Stimulated activated CD4-positive, alpha-beta T cell treated with anti-CD3 and anti-CD28 coated beads, Interleukin-1b, Interleukin-23, amount 100 ng/mL, for 1 hour (primary cell): ENCODE data around the gene BEAN1.

Source experiments
- DNase-seq, 2 donors: peaks; one replicate each; pipeline ENCODE4 v3.0.0-alpha.2; 2020; ENCODE audit warnings: low read depth in 2 of 2

The BEAN1 gene, protein sequence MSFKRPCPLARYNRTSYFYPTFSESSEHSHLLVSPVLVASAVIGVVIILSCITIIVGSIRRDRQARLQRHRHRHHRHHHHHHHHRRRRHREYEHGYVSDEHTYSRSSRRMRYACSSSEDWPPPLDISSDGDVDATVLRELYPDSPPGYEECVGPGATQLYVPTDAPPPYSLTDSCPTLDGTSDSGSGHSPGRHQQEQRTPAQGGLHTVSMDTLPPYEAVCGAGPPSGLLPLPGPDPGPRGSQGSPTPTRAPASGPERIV

DNA sequence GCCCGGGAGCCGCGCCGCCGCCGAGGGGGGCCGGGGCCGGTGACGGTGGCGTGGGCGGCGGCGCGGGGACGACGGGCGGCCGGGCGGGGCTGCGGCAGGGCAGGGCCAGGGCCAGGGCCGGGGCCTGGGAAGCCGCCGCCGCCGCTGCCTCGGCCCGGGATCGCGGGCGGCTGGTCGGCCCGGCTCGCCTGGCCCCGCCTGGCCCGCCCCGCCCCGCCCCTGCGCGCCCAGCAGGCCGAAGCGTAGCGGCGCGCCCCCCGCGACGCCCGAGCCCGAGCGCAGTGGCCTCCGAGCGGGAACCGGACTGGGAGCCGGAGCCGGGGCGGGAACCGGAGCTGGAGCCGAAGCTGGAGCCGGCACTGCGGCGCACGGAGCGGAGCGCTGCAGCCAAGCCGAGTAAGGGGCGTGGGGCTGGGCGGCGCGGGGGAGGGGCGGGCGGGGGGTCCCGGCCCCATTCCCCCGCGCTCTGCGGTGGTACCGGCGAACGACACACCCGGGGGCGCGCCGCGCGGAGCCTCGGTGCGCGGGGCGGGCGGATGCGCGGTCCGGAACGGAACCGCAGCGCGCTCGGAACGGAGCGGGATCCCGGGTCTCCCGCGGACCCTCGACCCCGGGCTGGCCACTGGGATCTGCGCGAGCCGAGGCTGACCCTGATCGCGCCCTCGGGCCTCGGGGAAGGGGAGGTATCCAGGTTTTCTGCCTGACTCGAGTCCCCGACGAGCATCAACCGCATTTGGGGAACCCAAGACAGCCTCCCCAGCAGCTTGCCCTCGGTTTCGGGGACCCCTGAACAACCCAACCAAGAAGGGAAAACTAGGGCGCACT is at the start of gene BEAN1:
BEAN1 (plus strand) TSS at position 260 of the 825 bp plus-strand sequence. CDS start 10,382 bp downstream, outside the sequence.
- DNase-seq, result no peak

DNA sequence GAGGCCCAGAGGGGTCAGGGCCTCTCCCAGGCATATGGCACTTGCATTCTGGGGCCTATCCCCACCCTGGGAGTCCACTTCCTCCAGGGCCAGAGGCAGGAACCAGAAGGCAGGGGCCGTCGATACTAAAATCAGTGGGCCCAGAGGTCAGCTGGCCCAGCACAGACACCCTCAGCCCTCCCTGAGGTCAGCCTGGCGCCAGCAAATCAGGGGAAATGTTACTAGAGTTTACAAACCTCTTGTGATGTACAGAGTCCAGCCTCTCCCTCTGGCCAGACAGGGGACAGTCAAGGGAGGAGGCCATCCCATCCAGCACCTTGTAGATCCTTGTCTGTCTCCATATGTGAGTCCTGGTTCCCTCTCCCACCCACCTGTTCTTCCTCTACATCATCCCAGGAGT is 49.8 kb upstream of the BEAN1 start:
- DNase-seq, result no peak

DNA sequence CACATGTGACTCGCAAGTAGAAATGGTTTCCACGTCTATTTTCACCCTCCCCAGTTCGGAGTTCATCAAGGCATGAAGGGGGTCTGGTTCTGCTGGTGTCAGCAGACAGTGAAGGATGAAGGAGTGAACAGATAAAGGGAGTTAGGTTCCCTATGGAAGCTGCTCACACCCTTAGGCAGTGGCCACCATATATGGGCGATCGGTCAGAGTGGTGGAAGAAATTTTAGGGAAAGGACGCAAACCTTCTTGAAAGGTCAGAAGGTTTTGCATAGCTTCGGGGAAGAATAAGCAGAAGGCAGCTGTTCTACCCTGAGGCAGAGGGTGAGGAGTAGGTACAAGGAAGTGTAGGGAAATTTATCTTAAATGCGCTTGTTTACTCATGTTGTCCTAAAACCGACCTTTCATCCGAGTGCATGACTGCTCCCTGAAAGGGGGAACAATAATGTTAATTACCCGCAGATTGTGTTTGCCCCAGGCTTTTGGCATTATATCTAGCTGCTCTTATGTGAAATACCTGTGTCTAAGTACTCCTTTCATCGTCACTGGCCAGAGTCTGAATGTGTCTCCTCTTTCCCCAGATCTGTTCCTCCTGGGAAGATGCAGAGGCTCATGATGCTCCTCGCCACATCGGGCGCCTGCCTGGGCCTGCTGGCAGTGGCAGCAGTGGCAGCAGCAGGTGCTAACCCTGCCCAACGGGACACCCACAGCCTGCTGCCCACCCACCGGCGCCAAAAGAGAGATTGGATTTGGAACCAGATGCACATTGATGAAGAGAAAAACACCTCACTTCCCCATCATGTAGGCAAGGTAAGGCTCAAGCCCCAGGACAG is 48.1 kb upstream of the BEAN1 start:
- no peak for DNase-seq

DNA sequence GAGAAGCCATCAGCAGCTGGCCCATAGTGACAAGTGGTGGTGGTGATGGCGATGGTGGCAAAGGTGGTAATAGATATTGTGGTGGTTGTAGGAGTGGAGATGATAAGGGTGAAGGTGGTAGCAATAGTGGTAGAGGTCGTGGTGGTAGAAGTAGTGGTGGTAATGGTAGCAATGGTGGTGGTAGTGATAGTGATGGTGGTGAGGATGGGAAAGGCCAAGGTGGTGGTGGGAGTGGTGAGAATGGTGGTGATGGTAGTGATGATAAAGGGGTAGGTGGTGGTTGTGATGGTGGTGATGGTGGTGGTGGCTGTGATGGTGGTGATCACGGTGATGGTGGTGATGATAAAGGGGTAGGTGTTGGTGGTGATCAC is 47.5 kb upstream of the BEAN1 start:
- no peak for DNase-seq

DNA sequence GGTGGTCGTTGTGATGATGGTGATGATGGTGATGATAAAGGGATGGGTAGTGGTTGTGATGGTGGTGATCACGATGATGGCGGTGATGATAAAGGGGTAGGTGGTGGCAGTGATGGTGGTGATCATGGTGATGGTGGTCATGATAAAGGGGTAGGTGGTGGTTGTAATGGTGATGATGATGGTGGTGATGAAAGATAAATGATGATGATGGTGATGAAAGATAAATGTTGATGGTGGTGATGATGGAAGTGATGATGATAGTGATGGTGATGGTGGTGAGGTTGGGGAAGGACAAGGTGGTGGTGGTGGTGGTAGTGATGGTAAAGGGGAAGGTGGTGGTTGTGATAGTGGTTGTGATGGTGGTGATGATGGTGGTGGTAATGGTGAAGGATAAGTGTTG is 46.7 kb upstream of the BEAN1 start:
- no peak for DNase-seq

- no peak for DNase-seq
Measured at GRCh38 chr16:66381585-66382170, 45.4 kb upstream of the BEAN1 start.

DNA sequence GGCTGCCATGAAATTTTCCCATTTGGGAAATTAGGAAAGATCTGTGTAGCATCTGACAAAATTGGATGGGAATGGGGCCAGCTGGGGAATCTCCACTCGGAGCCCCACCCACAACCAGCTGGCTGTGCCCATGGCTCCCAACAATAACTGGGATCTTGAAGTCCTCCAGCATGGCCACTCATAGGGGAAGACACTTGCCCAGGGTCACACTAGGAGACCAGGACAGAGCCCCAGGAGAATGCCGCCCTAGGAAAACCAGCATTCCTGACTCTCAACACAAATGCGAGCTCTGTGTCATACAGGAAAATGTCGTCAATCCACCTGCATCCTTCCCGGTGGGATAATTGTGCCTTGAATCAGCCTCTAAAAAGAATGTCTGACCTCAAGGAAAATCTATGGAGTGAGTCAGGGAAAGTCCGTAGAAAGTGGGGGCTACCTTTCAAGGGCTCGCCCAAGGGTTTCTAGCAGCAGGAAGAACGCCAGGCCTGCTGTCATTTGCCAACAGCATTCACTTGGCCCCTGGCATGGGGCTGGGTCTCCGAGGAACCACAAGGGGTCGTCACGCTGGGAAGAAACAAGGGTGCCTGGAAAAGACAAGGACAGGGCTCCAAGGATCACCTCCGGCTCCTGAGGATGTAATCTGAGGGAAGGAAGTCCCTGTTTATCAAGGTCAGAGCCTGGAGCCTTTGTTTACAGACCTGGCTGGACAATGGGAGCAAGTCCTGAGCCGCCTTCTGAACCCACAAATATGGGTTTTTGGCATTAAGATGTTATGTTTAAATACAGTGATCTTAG is 44.7 kb upstream of the BEAN1 start:
- DNase-seq, result no peak

GRCh38 chr16:66382966-66383299 is 44.2 kb upstream of the BEAN1 start:
- no peak for DNase-seq

DNA sequence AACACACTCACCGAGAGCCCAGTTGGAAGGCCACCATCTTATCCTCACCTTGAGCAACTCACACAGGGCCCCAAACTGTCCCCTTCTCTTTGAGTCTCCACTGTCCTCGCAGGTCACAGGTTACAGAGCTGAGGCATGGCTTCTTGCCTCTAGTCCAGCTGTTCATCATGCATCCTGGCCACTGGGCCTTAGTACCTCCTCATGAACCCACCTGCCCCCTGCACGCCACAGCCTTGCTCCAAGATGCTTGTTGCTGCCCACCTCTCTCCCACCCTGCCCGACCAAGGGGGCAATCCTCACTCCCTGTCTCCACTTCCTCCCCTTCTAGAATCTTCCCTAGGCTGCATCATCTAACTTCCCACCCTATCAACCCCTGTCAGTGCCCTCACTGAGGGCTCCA is 43.5 kb upstream of the BEAN1 start:
- no peak for DNase-seq

DNA sequence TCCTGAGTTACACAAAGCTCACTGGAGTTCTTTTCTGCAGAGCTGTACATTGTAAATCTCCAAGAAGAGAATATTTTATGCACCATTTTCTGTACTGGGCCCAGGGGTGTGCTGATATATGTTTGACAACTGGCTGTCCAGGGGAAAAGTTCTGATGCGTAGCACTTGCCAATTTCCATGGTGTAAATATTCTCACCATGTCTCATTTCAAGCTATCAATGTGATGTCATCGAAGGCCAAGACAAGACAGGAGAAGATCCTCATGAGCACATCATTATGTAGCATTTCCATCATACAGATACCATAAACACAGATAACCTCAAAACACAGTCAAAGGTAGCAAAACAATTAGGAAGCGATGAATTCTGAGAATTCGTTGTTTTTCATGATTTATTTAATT is 41.7 kb upstream of the BEAN1 start:
- no peak for DNase-seq

GRCh38 chr16:66386629-66387622 is 40.2 kb upstream of the BEAN1 start:
- DNase-seq, result no peak

GRCh38 chr16:66387817-66388332 is 39.2 kb upstream of the BEAN1 start:
- DNase-seq, result no peak

DNA sequence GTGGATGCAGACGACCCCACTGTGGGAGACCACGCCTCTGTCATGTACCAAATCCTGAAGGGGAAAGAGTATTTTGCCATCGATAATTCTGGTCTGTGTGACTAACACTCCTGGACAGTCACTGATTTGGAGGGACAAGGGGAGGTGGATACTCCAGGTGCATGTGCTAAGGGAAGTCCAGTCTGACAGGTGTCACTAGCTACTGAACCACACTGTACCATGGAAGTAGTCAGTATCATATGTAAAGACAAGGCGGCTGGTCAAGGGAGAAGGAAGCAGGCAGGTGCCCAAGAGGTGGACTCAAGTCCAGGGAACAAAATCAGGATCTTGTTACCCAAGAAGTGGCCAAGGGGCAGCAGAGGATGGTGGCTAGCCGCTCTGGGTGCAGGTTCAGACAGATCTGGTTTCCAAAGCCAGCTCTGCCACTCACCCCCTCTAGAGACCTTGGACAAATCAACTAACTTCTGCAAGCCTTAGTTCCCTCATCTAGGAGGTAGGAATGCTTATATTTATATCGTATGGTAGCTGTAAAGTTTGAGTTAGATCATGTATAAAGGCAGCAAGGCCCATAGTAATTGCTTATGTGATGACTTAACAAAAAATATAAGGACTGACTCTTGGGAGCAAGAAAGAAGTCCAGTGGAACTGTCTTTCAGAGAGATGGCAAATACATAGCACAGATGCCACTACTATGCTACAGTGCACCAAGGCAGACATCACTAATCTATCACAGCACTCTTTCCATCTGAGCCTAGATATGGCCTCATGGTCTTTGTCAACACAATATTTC is 38.5 kb upstream of the BEAN1 start:
- no peak for DNase-seq

- no peak for DNase-seq
Measured at GRCh38 chr16:66389256-66390176, 37.6 kb upstream of the BEAN1 start.

DNA sequence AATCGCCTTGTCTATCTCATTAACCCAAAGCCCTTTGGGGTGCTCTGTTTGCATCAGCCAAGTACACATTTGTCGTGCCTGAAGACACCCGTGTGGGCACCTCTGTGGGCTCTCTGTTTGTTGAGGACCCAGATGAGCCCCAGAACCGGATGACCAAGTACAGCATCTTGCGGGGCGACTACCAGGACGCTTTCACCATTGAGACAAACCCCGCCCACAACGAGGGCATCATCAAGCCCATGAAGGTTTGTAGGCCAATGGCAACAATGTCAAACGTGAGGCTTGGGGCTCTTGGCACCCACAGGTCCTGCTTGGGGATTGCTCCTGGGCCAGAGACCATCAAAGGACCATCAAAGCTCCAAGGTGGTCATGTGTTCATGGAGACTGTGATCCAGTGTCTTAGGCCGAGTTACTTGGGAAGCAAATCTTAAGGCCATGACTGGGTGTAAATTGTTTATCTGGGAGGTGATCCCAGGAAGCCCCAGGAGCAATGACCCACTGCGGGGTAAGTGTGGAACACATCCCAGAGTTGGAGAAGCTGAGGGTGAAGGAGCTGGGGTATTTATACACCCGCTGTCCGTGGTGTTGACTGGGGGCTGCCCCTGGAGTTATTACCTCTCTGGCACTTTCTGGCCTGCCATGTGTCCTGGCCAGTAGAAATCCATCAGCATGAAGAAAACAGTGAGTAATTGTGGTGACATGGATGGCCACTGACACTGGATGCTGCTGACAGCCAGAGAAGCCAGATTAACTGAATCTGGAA is 36.6 kb upstream of the BEAN1 start:
- DNase-seq, result no peak

DNA sequence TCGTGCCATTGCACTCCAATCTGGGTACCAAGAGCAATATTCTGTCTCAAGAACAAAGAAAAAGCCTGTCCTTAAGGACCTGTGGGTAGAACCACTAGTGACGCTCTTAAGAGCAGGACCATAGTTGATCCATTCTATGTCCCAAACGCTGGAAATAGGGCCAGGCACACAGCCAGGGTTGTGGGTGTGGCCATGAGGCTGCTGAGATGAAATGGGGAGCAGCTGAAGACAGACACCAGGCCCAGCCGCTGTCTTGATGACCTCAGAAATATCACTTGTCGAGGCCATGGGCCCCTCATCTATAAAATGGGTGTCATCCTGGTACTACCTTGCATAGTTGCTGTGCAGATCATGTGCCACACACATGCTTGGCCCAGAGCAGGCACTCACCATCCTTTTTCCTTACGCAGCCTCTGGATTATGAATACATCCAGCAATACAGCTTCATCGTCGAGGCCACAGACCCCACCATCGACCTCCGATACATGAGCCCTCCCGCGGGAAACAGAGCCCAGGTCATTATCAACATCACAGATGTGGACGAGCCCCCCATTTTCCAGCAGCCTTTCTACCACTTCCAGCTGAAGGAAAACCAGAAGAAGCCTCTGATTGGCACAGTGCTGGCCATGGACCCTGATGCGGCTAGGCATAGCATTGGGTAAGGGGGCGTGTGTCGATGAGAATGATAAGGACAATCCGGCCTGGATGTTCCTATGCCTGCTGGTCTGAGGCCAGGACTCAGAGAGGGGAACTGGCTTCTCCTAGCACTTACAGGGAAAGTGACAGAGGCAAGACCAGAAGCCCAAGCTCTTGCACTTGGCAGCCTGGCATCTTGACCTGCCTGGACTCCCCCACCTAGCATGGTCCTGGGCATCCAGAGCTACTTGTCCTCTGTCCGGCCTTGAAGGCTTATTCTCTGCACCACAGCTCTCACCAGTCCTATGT is 35.1 kb upstream of the BEAN1 start:
- no peak for DNase-seq
